GM04504 (cell line): ENCODE results near the gene BBX.
"Not testable (repeated sequence)": the region's sequence is repeated elsewhere in the genome, so short reads cannot be mapped to it uniquely, and the experiment has no call there.

Source experiments
- DNase-seq: peaks from one replicate; pipeline ENCODE4 v3.0.0-alpha.2; 2012; ENCODE audit warnings: low read depth

Gene BBX

DNA sequence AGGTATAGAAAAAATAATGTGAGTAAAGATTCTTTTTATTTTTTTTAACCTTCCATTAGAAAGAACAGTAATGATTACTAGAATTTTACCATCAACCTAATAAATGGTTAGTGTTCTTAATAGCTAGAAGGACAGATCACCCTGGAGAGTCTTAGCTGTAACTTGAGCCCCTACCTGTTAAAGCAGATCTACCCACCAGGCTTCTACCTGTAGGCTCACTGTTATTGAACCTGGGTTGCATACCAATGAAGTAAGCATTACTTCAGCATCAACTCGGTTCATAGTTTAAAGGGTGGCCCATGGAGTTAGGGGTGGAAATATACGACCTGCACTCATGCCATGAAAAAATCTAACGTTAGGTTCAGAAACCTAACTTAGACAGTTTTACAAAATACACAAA, 280.4 kb downstream of the BBX start:
- no peak for DNase-seq

DNA sequence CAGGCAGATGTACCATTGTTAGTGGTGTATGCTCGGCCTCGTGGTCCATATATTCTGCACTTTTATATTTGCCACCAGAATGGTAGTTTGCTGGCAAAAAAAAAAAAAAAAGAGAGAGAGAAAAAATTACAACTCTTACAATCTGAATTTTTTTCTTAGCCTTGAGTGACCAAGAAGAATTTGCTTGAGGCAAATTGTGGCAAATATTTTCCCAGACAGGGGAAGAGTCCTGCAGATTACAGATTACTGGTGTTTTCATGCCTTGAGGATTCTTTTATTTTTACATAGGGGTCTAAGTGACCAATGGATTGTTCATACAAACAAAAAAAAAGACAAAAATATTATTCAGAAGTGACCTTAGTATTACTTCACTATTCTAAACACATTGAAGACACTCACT, 283.3 kb downstream of the BBX start:
- DNase-seq: no peak

DNA sequence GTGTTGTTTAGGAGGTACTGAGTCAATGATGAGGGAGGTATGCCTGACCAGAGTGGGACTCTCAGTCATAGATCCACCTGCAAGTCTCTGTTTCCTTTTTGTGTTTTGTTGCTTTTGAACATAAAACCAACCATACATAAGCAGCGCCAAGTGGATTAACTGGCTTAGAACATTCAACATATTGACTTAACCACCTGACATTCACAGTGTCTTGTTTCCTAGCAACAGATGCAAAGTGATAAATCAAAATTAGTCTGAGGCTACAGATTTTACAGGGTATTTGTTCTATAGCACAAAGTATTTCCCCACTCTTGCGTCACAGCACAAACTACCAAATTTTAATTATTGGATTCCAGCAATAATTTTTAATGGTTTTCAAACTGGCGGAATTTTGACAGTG, 283.8 kb downstream of the BBX start:
- DNase-seq: no peak

DNA sequence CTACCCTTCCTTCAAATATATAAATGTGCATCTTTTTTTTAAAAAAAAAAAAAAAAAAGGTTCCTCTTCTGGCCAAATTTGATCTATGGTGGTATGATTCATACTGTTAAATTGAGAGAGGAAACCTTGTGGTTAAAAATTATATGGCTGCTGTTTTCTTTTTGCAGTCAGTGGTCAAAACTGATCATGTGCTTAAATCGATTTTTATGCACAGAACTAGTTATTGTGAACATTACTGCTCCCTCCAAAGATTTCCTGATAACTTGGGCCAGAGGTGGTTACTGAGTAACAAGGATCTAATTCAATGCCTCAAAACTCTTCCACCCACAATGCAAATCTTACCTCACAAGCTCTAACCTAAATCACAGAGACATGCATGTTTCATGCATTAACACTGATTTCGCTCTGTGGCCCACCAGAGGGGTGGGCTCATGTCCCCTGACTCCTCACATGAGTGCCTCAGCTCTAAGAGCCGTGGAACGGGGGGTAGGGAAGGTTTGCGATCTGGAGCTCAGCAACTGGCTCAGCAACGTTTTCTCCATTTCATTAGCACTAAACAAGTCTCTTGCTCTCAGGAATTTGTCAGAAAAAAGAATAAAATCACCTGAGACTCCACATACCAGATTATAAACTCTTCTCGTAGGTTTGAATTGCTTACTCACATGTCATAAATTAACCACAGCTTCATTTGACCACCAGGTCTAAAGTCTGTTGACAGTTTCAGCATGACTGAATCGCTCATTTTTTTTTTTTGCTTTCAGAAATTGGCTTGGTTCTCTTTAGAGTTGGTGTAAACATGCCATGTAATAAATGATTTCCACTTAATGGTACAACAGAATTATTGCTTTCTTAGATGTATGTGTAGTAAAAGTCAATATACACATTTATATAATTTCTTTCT, 287.7 kb downstream of the BBX start:
- DNase-seq: no peak

DNA sequence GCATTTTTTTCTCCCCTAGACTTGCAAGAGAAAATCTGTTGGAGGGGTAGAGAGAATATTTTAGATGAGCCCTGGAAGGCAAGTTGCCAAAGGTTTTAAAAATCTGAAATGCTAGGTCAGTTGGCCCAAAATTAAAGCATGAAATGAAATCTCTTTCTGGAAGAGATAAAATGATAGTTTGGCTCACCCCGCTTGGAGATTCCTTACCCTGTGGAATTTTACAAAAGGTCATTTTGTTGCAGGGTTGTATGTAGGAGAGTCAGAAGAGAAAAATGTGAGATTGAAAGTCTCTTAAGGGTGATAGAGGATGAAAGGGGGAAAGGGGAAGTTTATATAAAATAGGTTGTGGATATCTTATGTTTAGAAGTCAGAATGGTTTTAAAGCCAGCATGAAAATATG, 290.3 kb downstream of the BBX start:
- DNase-seq: no peak

DNA sequence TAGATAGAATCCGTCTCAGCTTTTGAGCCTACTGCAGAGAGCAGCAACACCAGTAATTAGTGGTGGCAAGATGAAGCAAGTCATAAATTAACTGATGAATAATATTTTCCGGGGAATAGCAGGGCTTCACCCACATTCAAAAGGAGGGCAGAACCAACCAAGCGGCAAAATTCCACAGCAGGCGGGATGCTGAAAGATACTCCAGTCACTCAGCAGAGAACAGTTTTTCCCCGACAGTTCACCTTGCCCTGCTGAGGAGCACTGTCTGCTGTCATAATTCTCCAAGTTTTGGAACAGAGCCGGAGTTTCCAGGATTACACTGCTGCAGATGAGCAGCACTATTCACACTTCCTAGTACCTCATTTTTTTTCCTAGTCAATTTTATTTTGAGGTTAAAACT, 293.3 kb downstream of the BBX start:
- DNase-seq: no peak

DNA sequence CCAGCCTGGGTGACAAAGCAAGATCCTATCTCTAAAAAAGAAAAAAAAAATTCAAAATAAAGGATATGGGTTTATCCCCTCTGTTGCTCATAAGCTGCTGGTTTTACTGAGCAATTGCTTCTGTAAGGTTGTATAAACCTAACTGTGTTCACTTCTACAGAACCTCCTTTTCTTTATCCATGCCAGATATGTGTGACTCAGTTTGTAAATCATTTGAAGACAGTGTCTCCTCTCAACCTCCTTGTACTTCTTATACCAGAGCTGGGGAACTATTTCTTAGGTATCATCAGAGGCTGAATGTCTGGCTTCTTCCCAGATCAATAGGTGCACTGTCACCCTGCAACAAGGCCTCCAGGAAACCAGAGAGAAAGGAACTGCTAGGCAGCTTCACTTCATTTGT, 294.3 kb downstream of the BBX start:
- DNase-seq: no peak

DNA sequence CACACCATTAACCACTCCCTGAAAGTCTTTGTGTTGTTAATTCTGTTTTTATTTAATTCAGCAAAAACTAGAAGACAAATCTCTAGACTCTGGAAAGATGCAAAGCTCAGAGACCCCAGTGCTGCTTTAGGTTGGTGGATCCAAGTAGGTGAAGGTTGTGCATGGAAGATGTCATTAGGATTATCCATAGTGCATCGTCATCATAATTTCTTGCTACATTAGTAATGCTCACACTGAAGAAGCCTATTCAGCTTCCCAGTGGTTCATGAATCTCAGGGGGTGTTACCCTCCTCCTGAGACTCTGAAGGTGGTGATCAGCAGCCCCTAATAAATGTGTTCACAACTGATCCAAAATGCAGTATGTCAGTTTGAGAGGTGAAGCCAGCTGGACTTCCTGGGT, 295.3 kb downstream of the BBX start:
- no peak for DNase-seq

DNA sequence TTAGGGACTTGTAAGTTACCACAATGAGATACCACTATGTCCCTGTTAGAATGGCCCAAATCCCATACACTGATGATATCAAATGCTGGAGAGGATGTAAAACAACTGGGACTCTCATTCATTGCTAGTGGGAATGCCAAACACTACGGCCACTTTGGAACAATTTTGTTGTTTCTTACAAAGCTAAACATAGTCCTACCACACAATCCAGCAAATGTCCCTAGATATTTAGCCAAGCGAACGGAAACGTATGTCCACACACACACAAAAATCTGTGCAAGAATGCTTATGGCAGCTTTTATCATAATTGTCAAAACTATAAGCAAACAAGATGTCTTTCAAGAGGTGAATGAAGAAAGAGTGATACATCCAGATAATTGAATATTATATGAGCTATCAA, 296.9 kb downstream of the BBX start:
- DNase-seq: no peak

DNA sequence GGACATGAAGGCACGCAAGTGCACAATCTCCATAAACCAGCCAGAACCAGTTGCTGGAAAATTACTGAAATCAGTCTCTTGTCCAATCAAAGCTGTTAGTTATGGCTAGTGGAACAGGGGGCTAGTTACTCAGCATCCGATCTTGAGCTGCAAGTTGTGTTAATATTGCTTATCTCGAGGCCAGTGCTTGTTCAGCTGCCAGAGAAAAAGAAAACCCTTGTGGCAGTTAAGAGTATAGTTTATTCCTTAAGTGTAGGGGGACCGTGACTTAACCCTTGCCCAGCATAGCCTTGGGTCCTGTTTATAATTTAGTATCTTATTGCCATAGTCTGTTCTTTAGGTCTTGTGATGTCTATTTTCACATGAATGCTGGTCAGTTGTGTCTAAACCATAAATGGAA, 299.5 kb downstream of the BBX start:
- DNase-seq: no peak

DNA sequence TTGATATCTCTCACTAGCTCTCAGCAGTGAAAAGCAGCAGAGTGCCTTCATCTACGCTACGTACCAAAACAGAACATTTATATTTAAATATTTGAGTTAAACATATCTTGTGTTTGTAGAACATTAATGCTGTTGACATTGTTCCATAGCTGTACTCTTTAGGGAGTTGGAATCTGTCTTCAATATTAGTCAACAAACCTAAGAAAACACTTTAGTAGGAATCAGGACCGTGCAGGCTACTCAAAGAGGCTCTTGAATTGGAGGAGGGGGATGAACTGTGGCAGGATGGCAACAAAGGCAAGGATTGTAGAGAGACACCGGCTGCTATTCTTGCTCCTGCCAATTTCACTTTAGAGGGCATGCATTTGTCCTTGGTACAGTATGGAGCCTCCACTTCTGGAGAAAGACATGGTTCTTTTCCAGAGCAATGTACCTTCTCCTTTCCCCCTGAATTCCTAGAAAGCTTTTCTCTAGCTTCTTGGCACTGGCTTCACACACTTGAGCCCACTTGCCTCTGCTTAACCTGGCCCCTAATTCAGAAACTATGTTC, 302.1 kb downstream of the BBX start:
- DNase-seq: no peak

DNA sequence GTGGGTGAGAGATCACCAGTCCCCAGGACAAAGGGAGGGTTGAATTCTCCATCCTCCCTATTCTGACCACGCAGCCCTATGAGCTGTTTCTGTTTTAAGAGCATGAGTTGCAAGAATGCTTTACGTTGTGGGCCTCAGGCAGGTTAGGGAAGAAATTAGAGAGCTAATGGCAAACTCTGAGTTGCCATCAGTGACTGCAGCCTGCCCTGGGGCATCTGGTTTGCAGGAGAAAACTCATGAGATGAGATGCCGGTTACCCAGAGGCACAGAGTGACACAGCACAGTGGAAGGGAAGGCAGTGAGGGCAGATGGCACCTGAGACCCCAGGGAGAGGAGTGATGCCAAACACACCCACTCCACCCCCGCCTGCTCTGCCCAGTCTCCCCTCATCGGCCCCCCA, 302.8 kb downstream of the BBX start:
- DNase-seq: no peak

DNA sequence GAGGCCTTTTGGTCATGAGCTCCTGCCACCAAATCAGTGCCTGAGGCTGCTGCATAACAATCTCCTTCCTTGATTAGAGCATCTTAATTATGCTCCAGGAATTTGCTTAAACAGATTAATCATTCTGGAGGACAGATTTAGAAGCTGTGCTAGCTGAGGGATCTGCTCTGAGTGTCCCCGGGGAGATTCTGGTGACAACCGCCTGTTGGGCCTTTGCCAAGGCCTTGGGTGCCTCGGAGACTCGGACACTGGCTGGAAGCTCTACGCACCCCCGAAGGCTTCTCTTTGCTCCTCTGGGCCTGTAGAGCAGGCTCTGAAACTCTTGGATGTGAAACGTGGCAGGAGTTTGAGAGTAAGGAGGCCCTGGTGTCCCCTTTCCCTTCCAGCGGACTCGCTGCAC, 304.0 kb downstream of the BBX start:
- DNase-seq: no peak

DNA sequence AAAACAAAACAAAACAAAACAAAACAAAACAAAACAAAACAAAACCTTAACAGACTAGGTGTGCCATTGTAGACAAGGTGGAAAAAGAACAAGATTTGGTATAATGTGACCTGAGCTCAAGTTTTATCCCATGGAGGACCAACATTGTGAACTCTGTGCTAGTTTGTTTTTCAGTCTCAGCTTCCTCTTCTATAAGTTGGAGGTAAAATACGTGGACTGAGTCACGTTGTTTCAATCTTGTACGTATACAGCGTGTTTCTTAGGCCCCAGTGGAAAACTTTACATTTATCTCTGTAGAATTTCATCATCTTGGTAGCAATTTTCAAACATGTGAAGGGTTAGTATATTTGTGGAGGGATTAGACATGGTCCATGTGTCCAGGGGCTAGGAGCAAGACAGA, 306.4 kb downstream of the BBX start:
- no peak for DNase-seq

DNA sequence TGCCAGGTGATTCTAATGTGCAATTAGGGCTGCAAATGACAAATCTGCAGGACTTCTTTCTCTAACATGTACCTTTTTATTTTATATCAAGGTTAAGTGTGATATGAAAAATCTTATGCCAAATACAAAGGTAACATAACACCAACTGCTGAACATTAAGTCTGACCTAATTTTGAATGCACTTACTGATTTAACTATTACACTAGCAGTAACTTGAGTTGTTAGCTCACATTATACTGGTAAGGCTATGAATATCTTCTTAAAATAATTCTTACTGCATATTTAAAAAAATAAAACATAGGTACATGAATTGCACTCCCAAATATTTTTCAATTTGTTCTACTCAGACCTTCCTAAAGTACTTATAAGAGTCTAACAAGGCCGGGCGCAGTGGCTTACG, 308.8 kb downstream of the BBX start:
- DNase-seq: no peak

DNA sequence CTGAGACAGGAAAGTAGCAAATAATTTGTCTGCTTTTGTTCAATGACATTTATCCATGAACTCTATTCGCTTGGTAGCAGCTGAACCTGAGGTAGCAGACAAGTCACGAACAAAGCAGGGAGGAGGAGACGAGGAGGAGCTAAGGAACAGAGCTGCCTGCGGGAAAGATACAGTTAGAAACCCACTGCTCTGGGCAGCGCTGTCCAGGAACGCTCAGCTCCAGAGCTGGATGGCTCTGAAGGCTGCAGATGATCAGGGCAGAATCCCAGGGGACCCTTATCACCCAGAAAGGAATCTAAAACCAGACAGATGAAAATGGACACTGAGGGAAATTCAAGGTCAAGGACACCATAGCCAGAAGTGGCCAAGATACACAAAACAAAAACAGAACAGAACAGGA, 310.3 kb downstream of the BBX start:
- DNase-seq: no peak

DNA sequence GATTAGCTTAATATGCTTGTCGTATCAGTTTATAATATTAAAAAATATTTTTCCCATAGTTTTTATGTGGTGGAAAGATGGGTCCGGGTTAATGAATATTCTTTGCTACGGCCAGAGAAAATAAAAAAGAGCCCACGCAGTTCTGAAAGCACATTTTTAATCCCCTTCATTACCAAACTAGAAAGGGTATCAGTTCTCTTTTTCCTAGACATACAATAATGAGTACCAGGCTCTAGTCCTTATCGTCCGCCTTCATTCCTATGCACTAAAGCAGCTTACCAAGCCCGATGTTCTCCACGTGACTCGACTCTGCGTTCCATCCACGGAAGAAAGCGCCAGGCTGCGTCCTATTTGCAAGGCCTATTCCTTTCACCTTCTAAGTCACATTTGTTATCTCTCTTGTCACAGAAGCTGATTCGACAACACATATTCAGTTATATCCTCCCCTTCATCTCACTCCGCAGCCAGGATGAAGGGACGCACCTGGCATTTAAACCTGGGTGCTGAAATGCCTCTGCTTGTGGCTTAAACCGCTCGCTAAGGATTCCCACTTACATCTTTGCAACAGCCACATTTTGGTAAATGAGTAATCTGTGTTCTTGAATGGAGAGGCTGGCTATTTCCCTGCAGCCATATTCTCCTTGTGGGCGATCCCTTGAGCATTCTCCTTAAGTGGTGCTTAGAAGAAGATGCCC, 311.1 kb downstream of the BBX start:
- no peak for DNase-seq

DNA sequence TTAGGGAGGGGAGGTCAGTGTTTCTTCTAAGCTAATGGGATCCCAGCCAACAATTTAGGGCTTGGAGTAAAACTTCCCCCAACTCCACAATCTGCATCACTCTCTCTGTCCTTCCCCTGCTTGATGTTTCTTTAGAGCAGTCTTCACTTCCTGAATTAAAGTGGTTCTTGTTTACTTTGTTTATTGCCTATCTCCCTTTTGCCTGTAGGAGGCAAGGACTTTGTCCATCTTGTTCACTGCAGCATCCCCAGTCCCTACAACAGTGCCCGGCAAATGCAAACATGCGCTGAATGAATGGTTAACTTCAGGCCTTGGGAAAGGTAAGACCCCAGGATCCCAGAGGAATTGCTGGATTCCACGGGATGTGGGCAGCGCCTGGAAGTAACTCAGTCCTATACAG, 312.2 kb downstream of the BBX start:
- DNase-seq: not testable (repeated sequence)

DNA sequence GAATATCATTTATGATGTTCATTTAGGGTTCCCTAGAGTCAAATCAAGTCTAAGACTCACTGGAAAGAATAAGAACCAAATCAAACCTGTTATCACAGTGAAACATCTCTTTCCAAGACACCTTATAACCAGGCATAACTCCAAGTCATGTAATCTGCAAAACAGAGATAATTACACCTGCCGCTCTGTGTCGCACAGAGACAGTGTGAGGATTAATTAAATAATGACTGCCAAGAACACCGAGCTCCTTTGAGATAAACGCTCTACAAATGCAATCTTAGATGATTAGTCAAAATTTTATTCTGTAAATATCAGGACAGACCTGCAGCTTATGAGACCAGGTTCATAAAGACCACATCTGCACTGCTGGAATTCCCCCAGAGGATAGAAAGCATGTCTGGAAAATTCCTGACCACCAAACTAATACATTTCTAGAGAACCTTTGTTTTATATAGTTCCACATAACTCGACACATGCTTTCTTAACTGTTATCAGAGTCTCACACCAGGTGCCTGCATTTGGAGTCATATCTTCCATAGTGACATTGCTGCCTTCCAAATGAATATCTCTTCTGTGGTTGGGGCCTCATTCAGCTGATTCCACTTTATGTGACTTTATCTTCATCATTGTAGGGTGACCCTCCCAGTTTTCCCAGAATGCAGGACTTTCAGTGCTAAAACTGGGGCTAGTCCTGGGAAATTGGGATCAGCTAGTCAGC, 315.3 kb downstream of the BBX start:
- no peak for DNase-seq

DNA sequence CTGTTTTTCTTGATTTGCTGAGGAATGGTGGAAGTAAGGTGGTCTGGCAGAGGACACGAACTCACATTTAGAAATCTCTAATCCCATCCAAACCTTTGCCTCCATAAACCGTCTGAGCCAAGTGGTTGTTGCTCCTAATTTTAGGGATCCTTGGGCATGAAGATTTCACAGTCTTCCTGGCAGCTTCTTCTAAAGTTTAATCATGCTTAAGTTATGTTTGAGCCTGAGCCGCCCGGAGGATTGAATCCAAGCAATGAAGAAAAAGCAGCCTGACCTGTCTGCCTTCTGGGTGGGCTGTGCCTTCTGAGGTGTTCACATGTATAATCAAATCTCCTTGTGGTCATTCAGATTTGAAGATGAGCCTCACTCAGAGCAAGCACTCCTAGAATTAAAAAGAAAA, 319.1 kb downstream of the BBX start:
- DNase-seq: no peak

DNA sequence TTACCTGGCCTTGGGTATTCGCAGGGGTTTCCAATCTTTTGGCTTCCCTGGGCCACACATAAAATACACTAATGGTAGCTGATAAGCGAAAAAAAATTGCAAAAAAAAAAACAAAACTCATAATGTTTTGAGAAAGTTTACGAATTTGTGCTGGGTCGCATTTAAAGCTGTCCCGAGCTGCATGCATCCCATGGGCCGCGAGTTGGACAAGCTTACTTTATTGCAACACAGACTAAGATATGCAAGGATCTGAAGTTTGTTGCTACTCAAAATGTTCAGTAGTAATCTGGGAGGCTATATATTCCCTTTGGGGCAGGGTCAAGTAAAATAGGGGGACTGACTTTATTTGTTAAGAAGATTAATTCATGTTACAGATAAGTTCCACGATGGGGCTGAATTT, 320.2 kb downstream of the BBX start:
- no peak for DNase-seq

DNA sequence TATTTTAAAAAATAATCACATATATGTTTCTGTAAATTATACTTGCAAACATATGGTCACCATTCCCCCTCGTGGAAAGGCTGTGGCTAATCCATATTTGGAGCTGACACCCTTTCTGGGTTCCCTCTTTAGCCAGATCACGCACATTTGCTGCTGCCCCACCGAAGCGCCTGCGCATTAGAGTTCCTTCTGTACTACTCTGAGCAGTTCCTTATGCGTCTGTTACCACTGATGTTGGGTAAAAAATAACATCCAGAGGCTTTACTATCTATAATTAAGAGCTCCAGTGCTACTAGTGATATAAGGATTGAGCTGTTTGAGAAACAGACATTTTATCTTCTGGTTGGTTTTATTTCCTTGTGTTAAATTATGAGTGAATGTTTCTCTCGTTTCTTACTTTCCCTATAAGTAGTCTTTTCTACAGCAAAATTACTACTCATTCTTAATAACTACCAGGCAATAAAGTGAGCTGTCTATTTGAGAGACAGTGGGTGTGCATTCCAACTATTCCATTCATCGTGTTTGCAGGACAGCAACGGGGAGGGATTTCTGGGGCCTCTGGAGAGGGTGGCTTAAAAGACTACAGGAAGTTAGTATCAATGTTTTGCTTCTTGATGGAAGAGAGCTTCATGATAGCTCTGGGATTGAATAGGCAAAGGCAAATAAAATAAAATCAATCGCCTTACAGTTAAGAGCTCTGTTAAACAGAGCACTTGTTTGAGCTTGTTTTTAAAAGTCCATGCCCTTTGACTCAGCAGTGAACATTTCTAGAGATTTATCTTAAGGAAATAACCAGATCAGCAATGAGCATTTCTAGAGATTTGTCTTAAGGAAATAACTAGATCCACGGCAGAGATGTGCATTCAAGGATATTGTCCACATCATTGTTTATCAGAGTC, 322.9 kb downstream of the BBX start:
- no peak for DNase-seq
